Suprapubic skin (tissue), 4 donors: ENCODE results near the gene PDS5B.

ENCODE experiments used
- EP300 ChIP-seq: sonication (generic); formaldehyde crosslinking; IDR thresholded peaks from one replicate; pipeline ENCODE4 v1.6.1; 2017; ENCODE audit warnings: antibody characterized with exemption
- POLR2A ChIP-seq, 2 donors: fragments of 450-650 bp; IDR thresholded peaks; one replicate each; pipeline ENCODE4 v1.6.1; 2017; ENCODE audit warnings: antibody characterized with exemption in 2 of 2, mild to moderate bottlenecking in 2 of 2, moderate library complexity in 2 of 2
- POLR2AphosphoS5 ChIP-seq, 3 donors: sonication (generic); formaldehyde crosslinking; IDR thresholded peaks; one replicate each; pipeline ENCODE4 v1.6.1; 2017; ENCODE audit warnings: antibody characterized with exemption in 3 of 3
- TF ChIP-seq, protein P1 (sequence below), 2 donors: fragments of 200-600 bp in 1 of 2; fragments of 450-650 bp in 1 of 2; sonication (generic) in 1 of 2; IDR thresholded peaks; one replicate each; pipeline ENCODE4 v1.5.1; 2016 to 2019; ENCODE audit warnings: antibody characterized with exemption in 2 of 2, mild to moderate bottlenecking in 1 of 2, moderate library complexity in 1 of 2

DNA sequence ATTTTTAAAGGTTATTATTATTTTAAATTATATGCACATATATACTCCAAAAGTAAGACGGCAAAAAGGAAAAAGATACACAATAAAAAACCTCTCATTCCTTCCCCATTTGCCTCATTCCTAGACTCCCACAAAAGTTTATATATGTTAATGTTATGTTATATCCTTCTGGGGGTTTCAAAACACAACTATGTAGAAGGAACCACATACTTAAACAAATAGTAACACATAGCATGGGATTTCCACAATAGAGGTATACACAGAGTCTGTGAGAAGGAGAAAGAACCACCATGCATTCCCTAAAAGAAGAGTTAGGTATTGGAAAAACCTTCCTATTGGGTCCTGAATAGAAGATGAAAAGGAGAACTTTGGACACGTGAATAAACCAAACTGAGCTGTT lies 9.1 kb downstream of the PDS5B start:
- TF ChIP-seq, protein P1, sequence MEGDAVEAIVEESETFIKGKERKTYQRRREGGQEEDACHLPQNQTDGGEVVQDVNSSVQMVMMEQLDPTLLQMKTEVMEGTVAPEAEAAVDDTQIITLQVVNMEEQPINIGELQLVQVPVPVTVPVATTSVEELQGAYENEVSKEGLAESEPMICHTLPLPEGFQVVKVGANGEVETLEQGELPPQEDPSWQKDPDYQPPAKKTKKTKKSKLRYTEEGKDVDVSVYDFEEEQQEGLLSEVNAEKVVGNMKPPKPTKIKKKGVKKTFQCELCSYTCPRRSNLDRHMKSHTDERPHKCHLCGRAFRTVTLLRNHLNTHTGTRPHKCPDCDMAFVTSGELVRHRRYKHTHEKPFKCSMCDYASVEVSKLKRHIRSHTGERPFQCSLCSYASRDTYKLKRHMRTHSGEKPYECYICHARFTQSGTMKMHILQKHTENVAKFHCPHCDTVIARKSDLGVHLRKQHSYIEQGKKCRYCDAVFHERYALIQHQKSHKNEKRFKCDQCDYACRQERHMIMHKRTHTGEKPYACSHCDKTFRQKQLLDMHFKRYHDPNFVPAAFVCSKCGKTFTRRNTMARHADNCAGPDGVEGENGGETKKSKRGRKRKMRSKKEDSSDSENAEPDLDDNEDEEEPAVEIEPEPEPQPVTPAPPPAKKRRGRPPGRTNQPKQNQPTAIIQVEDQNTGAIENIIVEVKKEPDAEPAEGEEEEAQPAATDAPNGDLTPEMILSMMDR (IDR thresholded peaks at IDR 0.05), result no peak
- no peak for TF ChIP-seq POLR2A (IDR thresholded peaks at IDR 0.05)
- TF ChIP-seq EP300, result no peak
- TF ChIP-seq POLR2AphosphoS5 (IDR thresholded peaks at IDR 0.05), result no peak
